HEK293T (cell line): ENCODE data around the gene LRRC18.

ENCODE experiments used
- CTCF ChIA-PET: fragments of 350-600 bp; formaldehyde crosslinking; extraction: SDS; loops from one replicate; lab custom pipeline; 2021; ENCODE audit warnings: antibody characterized with exemption, inconsistent platforms; lab: Yijun Ruan, JAX
- POLR2A ChIA-PET: fragments of 350-600 bp; formaldehyde crosslinking; extraction: SDS; loops from one replicate; lab custom pipeline; 2020; ENCODE audit warnings: antibody characterized with exemption, inconsistent platforms; lab: Yijun Ruan, JAX
- DNase-seq: peaks from one replicate; pipeline ENCODE4 v3.0.0; 2012; ENCODE audit warnings: mixed read lengths; ENCODE audit errors: extremely low spot score
- ARNT ChIP-seq: fragments of 450-650 bp; IDR thresholded peaks from 2 replicates; pipeline ENCODE4 v1.6.1; 2017; ENCODE audit warnings: mild to moderate bottlenecking
- BHLHE40 ChIP-seq: fragments of 450-650 bp; IDR thresholded peaks from 2 replicates; pipeline ENCODE4 v1.6.1; 2016; ENCODE audit warnings: mild to moderate bottlenecking, moderate library complexity, borderline replicate concordance
- CTBP1 ChIP-seq: fragments of 450-650 bp; IDR thresholded peaks from 2 replicates; pipeline ENCODE4 v1.6.1; 2016; ENCODE audit warnings: borderline replicate concordance
- ELF4 ChIP-seq: fragments of 450-650 bp; IDR thresholded peaks from 2 replicates; pipeline ENCODE4 v1.6.1; 2017; ENCODE audit warnings: antibody characterized with exemption
- FOXA1 ChIP-seq: fragments of 450-650 bp; IDR thresholded peaks from 2 replicates; pipeline ENCODE4 v1.6.1; 2016; ENCODE audit warnings: mild to moderate bottlenecking
- FOXK2 ChIP-seq: fragments of 450-650 bp; IDR thresholded peaks from 2 replicates; pipeline ENCODE4 v1.6.1; 2016; ENCODE audit warnings: mild to moderate bottlenecking
- FOXM1 ChIP-seq: fragments of 450-650 bp; IDR thresholded peaks from 2 replicates; pipeline ENCODE4 v1.6.1; 2017; ENCODE audit warnings: mild to moderate bottlenecking, borderline replicate concordance
- HDGF ChIP-seq: fragments of 450-650 bp; IDR thresholded peaks from 2 replicates; pipeline ENCODE4 v1.6.1; 2017; ENCODE audit warnings: antibody characterized with exemption, borderline replicate concordance
- L3MBTL2 ChIP-seq: fragments of 450-650 bp; conservative IDR thresholded peaks from 2 replicates; pipeline ENCODE4 v1.6.1; 2016; ENCODE audit warnings: mild to moderate bottlenecking
- LEF1 ChIP-seq: fragments of 450-650 bp; IDR thresholded peaks from 2 replicates; pipeline ENCODE4 v1.6.1; 2017; ENCODE audit warnings: mild to moderate bottlenecking, borderline replicate concordance
- NFRKB ChIP-seq: fragments of 450-650 bp; IDR thresholded peaks from 2 replicates; pipeline ENCODE4 v1.6.1; 2016; ENCODE audit warnings: mild to moderate bottlenecking, moderate library complexity
- PKNOX1 ChIP-seq: fragments of 450-650 bp; IDR thresholded peaks from 2 replicates; pipeline ENCODE4 v1.6.1; 2016
- SP1 ChIP-seq: fragments of 450-650 bp; IDR thresholded peaks from 2 replicates; pipeline ENCODE4 v1.6.1; 2017
- SUZ12 ChIP-seq: fragments of 450-650 bp; IDR thresholded peaks from 2 replicates; pipeline ENCODE4 v1.6.1; 2016; ENCODE audit warnings: mild to moderate bottlenecking
- TARDBP ChIP-seq: fragments of 450-650 bp; IDR thresholded peaks from 2 replicates; pipeline ENCODE4 v1.6.1; 2016
- ZNF384 ChIP-seq: fragments of 450-650 bp; IDR thresholded peaks from 2 replicates; pipeline ENCODE4 v1.6.1; 2016

The LRRC18 gene

GRCh38 chr10:48937796-48938195 lies 1.8 kb downstream of the LRRC18 start:
- DNase-seq, result no peak
- TF ChIP-seq NFRKB (no peak), HDGF (no peak), TARDBP (no peak), LEF1 (no peak), BHLHE40 (no peak), FOXA1 (no peak), ELF4 (no peak), FOXM1 (no peak), SP1 (no peak), FOXK2 (no peak), SUZ12 (no peak), PKNOX1 (no peak), ZNF384 (no peak), L3MBTL2 (no peak), ARNT (no peak)
- ChIA-PET CTCF (no interaction called here), POLR2A (no interaction called here)

GRCh38 chr10:48935577-48935976 lies 4.1 kb downstream of the LRRC18 start:
- TF ChIP-seq FOXM1, result no peak
- TF ChIP-seq TARDBP, result no peak
- ChIA-PET CTCF (no interaction called here), POLR2A (no interaction called here)
- DNase-seq, result no peak

DNA sequence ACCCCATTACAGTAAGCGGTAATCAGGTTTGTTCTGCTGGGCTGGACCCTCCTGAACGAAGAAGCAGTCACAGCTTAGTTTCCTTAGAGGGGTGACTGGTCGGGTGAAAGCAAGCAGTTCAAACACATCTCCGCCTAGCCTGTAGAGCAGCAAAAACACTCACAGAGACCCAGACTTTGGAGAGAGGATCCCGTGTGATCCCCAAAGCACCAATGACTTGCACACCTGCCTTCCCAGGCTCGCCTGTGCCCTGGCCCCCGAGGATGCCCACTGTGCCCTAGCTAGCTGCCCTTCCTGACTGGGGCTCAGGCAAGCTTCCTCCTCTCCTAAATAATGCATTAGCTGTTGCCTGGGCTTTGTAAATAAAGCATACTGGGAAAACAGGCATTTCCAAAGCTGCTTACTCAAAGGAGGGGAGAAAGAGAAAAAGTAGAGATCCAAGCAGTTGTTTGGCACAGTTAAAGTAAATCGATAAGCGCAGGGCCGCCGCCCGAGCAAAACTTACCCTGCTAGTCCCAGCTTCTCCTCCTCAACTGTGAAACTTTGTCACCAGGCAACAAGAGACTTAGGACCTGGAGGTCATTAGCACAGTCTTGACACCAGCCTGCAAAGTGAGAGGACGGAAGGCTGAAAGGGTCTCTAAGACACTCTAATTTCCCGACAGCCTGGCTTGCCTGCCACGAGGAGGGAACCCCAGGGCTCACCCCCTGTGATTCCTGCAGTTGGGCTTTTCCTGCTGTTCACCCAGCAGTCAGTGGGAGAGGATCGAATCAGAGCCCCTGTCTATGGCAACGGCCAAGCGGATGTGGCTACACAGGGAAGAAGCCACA lies 4.8 kb downstream of the LRRC18 start:
- ChIA-PET POLR2A (no interaction called here), CTCF (no interaction called here)
- no peak for TF ChIP-seq PKNOX1
- no peak for TF ChIP-seq NFRKB
- no peak for TF ChIP-seq TARDBP
- no peak for TF ChIP-seq ZNF384
- TF ChIP-seq HDGF, result no peak
- no peak for TF ChIP-seq SP1
- no peak for TF ChIP-seq FOXA1
- no peak for TF ChIP-seq ELF4
- TF ChIP-seq LEF1, result no peak
- TF ChIP-seq BHLHE40, result no peak
- TF ChIP-seq FOXM1, result no peak
- TF ChIP-seq ARNT, result no peak
- no peak for TF ChIP-seq SUZ12
- no peak for TF ChIP-seq L3MBTL2
- TF ChIP-seq FOXK2, result no peak
- TF ChIP-seq CTBP1, result no peak
- no peak for DNase-seq

DNA sequence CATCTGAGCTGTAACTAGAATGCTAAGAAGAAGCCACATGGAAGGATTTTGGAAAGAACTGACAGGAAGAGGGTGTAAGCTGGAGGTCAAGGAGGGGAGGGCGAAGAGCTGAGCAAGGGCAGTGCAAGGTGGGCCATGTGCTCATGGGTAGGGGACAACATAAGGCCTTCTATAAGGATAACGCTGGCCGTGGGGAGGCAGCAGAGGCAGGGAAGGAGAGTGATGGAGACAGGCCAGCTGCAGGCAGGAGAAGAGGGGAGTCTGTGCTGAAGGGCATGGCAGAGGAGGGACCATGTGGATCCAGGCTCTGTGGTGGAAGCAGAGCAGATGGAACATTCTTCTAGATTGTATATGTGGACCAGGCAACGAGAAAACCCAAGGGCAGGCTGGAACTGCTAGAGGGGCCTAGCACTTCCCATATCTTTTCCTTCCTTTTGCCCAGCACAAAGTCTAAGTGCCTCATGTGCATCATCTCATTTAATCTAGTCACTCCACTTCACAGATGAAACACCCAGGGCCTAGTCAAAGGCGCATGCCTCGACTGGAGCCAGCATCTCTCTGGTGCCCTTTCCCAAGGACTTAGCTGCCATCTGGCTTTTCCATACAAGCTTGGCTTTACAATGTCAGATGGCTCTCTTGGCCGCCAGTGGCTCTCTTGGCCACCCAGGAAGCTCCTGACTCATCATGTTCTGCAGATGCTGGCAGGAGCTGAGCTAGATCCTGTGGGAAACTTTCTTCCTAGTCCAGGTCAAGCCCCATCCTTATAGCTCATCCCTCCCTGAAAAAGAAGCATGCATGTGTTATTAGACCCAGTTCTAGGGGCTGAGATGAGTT lies 6.6 kb downstream of the LRRC18 start:
- no peak for DNase-seq
- no peak for TF ChIP-seq TARDBP
- TF ChIP-seq LEF1, result no peak
- TF ChIP-seq ARNT, result no peak
- no peak for TF ChIP-seq NFRKB
- TF ChIP-seq L3MBTL2, result no peak
- no peak for TF ChIP-seq ELF4
- no peak for TF ChIP-seq BHLHE40
- no peak for TF ChIP-seq SUZ12
- TF ChIP-seq HDGF, result no peak
- TF ChIP-seq FOXM1, result no peak
- TF ChIP-seq ZNF384, result no peak
- no peak for TF ChIP-seq FOXA1
- no peak for TF ChIP-seq PKNOX1
- TF ChIP-seq FOXK2, result no peak
- TF ChIP-seq SP1, result no peak
- ChIA-PET POLR2A (no interaction called here), CTCF (no interaction called here)

- DNase-seq, result no peak
- POLR2A ChIA-PET, result no interaction called here
- CTCF ChIA-PET, result no interaction called here
- TF ChIP-seq CTBP1 (no peak), FOXA1 (no peak), ELF4 (no peak), SP1 (no peak), NFRKB (no peak), BHLHE40 (no peak), ARNT (no peak), PKNOX1 (no peak), LEF1 (no peak), SUZ12 (no peak), HDGF (no peak)
These were observed 8.5 kb downstream of the LRRC18 start for GRCh38 chr10:48931188-48931587.
